ENCODE data around the gene PRG3. TPM values are rescaled to one million over a fixed set of nuclear protein-coding genes. Genes with fewer than 3 reads are reported as not detected.

Gene PRG3
- total and polyA plus RNA-seq, 9 of the 15 experiments (the other 6 are each of a cell fraction or from before 2014, with no cell fraction given), result 0.18 to 0.55 (median 0.38) TPM; not detected in 6

GRCh38 chr11:57402188-57403002, 21.4 kb upstream of the PRG3 start (continued):
- TF ChIP-seq ZNF589 (CRISPR knock-in tag; IDR thresholded peaks at IDR 0.05; ENCODE audit: low read depth), result peak; percentile 22; the same call in 1 of the 2 replicates
- peak; percentile 88 for TF ChIP-seq EP300 (IDR thresholded peaks at IDR 0.05; ENCODE audit: low read length)
- TF ChIP-seq MTA2 (IDR thresholded peaks at IDR 0.05; ENCODE audit: low read depth), result peak; percentile 82
- no peak for TF ChIP-seq NKRF (IDR thresholded peaks at IDR 0.05; ENCODE audit: borderline replicate concordance)
- no peak for TF ChIP-seq ZNF175 (CRISPR knock-in tag; IDR thresholded peaks at IDR 0.05; ENCODE audit: low read depth)
- TF ChIP-seq SMAD3 (CRISPR knock-in tag; conservative IDR thresholded peaks at IDR 0.05), result no peak
- 0 out of 2 replicates have a peak, but pooled peaks have one; percentile 28 for TF ChIP-seq MBD2 (IDR thresholded peaks at IDR 0.05; ENCODE audit: borderline replicate concordance, low read depth)
- TF ChIP-seq ATF4 (CRISPR knock-in tag; IDR thresholded peaks at IDR 0.05), result no peak; the same call in 1 of the 2 replicates
- no peak for TF ChIP-seq ZNF766 (CRISPR knock-in tag; conservative IDR thresholded peaks at IDR 0.05)
- TF ChIP-seq MTA1 (IDR thresholded peaks at IDR 0.05; ENCODE audit: borderline replicate concordance), result peak; percentile 50; the same call in 1 of the 2 replicates
- peak; percentile 93 for TF ChIP-seq DPF2 (IDR thresholded peaks at IDR 0.05)
- peak in 1 of 2 experiments; percentile 45; a peak in 1 of 4 replicates for TF ChIP-seq TBL1XR1 (IDR thresholded peaks at IDR 0.05; ENCODE audit: low read length in 2 of 2)
- TF ChIP-seq ZNF75A (CRISPR knock-in tag; IDR thresholded peaks at IDR 0.05), result no peak
- peak; percentile 93 for TF ChIP-seq JUN (IDR thresholded peaks at IDR 0.05; ENCODE audit: borderline replicate concordance, low read depth, low read length)
- no peak for TF ChIP-seq JUN (CRISPR knock-in tag; IDR thresholded peaks at IDR 0.05; ENCODE audit: borderline replicate concordance)
- no peak for TF ChIP-seq SIN3B (IDR thresholded peaks at IDR 0.05; ENCODE audit: low read depth)
- no peak for TF ChIP-seq ZNF436 (CRISPR knock-in tag; IDR thresholded peaks at IDR 0.05)
- no peak for TF ChIP-seq SIX5 (IDR thresholded peaks at IDR 0.05; ENCODE audit: borderline replicate concordance in 1 of 2, insufficient read depth in 1 of 2, low read depth in 1 of 2, low read length in 2 of 2)
- no peak for TF ChIP-seq FUS (optimal IDR thresholded peaks at IDR 0.05; ENCODE audit: low read depth, low read length)
- peak; percentile 90 for TF ChIP-seq SMARCE1 (IDR thresholded peaks at IDR 0.05)
- TF ChIP-seq SIRT6 (IDR thresholded peaks at IDR 0.05; ENCODE audit: low read depth, low read length), result no peak
- peak; percentile 80 for TF ChIP-seq KLF16 (IDR thresholded peaks at IDR 0.05)
- TF ChIP-seq NFIC (IDR thresholded peaks at IDR 0.05), result peak; percentile 44
- TF ChIP-seq TRIM24 (IDR thresholded peaks at IDR 0.05), result peak in 1 of 2 experiments; percentile 68; a peak in 2 of 4 replicates
- peak; percentile 60; the same call in 1 of the 2 replicates for TF ChIP-seq POLR2AphosphoS5 (IDR thresholded peaks at IDR 0.05; ENCODE audit: control insufficient read depth, insufficient read depth, low read depth, low read length)
- TF ChIP-seq SMARCB1 (IDR thresholded peaks at IDR 0.05; ENCODE audit: insufficient read length, low read depth), result peak; percentile 26
- TF ChIP-seq ZBTB2 (IDR thresholded peaks at IDR 0.05), result 0 out of 2 replicates have a peak, but pooled peaks have one; percentile 32

Measured in K562 (cell line).